Stimulated activated CD8-positive, alpha-beta memory T cell treated with anti-CD3 and anti-CD28 coated beads, Interleukin-4, amount 100 ng/mL, for 4 hours (primary cell): Measurements from ENCODE around the gene MTA3.

Experiments
- DNase-seq, 2 donors: peaks; one replicate each; pipeline ENCODE4 v3.0.0-alpha.2; 2020; ENCODE audit warnings: low read depth in 2 of 2, low spot score in 1 of 2

MTA3 gene

GRCh38 chr2:42781181-42781580 is 212.7 kb downstream of the MTA3 start:
- DNase-seq = no peak

- no peak for DNase-seq
These were observed 215.1 kb downstream of the MTA3 start for GRCh38 chr2:42783511-42783910.

DNA sequence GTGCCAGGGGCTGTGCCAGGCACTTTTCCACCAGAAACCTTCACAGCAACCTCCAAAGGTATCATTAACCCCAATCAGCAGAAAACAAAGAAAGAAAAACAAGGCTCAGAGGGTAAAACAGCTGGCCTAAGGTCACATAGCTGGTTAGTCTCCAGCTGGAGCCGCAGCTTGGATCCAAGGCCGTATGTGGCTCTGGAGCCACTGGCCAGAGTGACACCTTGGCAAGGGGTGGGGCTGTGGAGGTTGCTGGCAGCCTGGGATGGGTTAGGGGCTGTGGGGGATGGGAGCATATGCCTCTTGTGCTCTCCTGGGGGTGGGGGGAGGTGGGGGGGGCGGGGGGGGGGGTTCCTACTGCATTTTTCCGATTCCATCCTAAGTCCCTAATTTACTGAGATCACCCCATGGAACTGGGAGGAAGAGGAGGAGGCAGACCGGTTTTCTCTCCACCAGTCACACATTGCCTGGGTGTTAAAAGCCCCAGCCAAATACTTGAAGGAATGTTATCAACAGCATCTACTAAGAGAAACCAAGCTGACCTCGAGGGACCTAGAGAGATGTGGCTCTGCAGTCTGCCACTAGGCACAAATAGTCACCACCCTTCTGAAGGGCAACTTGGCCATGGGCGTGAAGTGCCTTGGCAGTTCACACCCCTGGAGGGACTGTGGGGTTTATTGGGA is 215.9 kb downstream of the MTA3 start:
- DNase-seq = no peak

DNA sequence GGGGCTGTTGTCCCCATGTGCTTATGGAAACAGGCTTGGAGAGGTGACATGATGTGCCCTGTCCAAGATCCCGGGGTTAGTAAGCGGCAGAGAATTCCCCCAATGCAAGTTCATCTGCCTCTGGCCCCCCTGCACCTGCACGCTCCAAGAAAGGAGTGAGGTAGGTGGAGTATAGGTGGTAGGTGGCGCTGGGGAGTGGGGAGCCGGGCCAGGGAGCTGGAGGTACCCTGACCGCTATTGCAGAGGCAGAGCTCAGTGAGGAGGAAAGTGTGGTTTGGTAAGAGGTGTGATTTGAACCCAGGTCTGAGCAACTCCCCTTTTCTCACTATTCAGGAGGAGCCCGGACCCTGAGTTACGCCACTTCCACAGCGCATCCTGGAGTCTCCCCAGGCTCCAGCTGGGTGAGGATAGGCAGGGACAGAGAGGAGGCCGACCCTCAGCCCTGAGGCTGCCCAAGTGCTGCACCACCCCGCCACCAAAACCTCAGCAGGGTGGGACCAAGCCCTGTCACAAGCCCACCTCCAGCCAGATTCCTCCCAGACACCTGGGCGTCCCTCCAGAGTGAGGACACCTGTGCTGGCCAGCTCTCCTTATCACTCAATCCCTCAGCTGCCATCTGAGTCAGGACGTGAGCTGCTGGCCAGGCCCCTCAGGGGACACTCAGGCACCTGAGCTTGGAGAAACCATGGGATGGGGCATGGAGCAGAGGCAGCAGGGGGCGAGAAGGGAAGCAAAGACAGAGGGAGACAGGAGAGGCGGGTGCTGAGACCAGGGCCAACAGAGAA is 218.3 kb downstream of the MTA3 start:
- no peak for DNase-seq

- DNase-seq = no peak
These were observed 219.0 kb downstream of the MTA3 start for GRCh38 chr2:42787424-42787787.

DNA sequence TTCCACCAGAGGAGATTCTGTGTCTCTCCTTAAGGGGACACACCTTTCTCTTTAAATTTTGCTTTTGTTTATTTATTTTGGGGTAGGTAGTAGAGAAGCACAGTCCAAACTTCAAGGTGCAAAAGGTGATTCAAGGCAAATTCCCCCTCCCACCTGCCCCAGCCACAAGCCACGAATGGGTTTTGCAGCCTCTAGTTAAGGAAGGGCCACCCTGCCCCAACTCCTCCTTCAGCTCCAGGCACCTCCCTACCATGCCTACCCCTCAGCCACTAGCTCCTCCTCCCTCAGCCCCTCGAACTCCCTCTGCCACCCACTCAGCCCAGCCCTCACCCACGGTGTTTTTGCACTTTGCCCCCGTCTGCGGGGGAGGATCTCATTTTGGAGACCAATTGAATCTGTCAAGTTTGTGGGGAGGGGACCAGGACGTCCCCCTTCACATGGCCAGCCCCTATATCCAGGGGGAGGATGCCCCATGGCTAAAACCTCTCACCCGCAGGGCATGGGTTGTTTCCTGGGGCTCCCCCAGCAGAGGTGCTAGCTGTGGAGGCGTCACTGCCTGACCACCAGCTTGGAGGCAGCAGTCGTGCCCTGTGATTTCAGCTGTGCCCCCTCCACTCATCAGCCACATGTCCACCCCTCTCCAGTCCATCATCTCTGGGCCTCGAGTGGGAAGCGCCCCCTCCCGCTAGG is 219.5 kb downstream of the MTA3 start:
- DNase-seq = no peak

- no peak for DNase-seq
These were observed 220.0 kb downstream of the MTA3 start for GRCh38 chr2:42788478-42788793.

GRCh38 chr2:42788882-42789281 is 220.4 kb downstream of the MTA3 start:
- DNase-seq = no peak

DNA sequence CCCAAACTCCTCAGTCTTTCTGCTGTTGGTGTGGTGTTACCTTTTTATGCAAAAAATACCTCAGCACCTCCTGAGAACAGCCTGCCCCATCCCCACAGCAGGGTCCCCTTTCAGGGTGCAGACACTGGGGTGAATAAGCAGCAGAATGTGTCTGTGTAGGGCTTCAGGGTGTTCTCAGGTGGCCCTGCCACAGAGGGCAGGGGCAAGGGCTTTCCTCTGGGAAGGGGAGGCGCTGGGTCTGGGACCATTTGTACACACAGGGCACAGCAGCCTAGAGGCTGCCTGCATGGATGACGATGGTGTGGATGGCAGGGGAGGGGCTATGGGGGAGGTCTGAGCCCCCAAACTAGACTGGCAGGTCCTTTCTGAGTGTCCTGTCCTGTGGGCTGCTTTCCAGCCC is 221.3 kb downstream of the MTA3 start:
- DNase-seq = no peak

DNA sequence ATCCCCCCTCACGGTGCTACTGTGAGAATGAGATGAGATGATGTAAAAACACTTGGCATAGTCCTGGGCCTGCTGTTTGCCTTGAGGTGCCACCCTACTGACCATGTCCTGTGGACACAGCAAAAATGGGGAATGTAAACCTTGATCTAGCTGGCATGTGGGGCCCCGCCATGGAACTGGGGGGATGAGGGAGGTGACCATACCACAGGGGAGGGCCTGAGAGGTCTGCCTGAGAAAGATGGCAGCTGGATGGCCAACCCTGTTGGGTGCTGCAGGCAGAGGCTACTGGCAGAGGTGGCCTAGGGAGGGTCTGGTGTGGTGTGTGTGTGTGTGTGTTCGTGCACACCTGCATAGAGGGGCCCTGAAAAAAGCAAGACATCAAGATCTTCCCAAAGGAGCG is 223.2 kb downstream of the MTA3 start:
- no peak for DNase-seq

- DNase-seq = no peak
These were observed 223.7 kb downstream of the MTA3 start for GRCh38 chr2:42792087-42792582.

DNA sequence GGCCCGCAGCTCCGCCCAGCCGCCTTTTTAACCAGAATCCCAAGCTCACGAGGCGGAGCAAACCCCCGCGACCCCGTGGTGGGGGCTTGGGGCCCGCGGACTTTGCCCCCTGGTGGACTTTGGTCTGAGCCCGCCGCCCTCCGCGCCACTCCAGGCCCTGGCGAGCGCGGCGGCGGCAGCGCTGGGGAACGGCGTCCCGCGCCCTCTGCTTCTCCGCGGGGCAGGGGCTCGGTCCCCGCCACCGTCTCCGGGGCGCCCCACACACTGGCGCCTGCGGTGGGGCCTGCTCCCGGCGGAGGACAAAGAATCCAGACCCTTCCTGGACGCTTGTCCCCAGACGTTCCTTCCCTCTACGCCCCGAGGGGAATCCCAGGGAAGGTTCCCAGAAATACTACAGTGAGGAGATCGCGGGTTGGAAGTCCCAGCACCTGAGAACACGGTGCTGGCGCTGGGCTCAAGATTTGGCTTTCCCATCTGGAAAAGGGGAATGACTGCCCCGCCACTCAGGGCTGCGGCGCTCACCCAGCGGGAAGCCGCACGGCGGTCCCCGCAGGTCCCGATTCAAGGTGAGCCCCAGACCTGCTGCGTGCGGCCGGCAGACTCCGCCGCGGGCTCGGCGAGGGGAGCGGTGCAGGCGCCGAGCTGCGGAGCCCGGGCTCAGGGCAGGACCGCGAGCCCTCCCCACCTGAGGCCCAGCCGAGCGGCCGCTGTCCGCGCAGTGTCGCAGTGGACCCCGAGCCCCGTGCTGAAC is 224.3 kb downstream of the MTA3 start, which contains the start of gene HAAO:
Gene HAAO (minus strand): TSS at position 1 of the 751 bp plus-strand sequence. CDS start 47 bp downstream, outside the sequence.
- DNase-seq = no peak

DNA sequence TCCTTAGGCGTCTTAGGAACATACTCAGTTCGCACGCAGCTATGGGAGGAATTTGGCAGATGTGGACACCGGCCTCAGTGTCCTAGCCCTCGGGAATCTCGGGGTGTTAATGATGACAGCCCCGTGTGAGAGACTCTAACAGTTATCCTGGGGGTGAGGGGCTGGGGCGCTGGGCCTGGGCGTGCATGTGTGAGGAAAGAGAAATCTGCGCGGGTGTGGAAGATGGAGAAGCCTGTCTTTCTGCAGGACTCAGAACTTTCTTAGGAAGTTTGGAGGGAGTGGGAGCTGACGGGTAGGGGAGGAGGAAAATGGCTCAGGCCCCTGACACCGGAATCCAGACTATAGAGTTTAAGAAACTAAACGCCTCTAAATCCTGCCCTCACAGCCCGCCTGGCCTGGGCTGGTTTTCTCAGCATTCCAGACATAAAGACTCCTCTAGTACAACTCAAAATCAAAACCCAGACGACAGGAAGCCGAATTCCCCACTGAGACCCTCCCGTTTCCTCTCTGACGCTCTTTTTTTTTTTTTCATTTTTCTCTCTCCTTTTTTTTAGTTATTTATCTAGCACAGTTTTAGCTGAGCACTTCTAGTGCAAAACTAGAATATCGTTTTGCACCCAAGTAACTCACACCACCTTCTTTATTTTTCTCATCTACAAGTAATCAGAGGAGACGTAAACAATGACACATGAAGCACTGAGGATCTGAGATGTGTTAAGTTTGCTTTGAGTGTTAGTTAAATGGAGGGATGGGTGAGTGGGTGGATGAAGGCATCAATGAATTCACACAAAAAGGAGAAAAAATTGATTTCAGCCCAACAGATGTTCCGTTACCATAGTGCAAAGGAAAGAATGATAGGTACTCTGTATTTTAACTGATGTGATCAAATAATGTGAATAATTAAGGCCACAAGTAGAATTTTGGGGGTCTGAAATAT is 225.2 kb downstream of the MTA3 start:
- DNase-seq = no peak

DNA sequence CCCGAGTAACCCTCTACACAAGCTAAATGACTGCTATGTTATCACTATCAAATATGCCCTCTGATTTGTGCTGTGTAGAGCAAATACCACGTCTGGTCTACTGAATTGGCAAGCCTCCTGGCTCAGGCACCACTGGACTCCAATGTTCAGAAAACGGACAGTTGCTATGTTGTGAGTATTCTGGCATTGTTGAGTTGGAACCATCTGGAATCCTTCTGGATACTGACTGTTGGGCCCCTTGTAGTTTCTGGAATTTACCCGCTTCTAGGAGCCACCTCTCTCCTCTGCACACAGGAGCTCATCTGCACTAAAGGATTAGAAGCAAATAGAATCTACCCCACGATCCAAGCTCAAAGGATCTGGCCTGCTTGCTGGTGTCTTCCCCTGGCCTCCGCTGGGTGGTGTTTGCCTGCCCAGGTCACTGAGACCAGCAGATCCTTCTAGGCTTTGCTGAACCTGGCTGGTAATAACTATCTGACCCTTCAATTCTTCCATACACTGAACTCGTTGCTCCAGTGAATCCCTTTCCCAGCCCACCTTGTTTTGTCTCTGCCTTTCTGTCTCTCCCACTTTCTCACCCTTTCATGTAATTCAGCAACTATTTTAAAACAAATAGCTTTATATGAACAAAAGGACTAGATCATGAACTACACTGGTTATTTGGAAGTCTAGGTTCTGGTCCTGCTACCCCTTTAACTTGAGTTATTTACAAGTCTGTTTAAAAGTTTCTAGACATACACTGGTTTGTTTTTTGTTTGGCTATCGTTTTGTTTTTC is 226.0 kb downstream of the MTA3 start:
- no peak for DNase-seq

GRCh38 chr2:42795275-42795674 is 226.8 kb downstream of the MTA3 start:
- no peak for DNase-seq

DNA sequence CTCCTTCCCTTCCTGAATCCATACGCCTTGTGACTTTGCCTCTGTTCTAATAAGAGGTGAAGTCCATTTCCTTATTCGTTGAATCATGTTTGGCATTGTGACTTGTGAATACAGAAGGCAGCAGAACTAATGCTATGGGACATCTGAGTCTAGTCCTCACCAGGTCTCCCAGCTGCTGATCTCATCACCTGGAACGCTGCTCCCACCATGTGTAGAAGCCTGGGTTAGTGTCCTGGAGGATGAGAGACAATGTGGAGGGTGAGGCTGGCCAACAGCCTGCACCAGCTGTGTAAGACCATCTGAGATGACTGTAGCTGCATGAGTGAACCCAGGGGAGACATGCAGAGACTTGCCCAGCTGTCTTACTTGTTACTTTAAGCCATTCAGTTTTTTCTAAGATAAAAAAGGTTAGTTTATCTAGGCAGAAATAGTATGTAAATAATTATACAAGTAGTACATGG is 227.4 kb downstream of the MTA3 start:
- no peak for DNase-seq

DNA sequence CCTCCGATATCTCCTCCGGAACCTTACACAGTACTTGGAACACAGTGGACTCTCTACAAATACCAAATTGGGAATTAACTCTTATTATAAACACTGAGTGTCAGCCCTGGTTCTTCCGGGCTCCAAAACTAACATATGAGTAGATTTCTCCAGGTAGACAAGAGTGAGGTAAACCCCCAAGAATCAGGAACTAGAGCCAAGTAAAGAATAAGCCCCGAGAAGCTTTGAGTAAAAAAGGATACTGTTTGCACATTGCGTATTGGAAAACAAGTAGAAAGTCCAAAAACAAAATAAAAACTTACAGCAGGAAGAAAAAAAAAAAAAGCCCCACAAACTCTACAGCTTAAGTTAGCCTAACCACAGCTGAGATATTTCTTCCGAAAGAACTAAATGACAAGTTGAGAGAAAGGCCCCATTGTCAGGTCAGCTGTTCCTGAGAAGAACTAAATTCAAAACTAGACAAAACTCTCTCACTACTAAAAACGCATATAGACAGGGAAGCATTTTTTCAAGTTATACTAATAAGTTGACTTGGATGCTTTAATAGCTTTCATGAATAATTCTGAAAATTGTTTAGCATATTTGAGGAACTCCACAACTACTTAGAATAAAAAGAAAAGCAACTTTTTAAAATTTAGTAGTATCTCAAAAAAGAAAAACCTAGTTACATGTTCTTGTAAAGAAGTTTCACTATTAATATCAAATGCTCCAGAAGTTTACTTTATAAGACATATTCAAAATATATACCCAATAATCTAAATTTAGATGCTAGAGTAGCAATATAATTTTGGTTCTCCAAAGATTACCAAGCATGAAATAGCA is 228.2 kb downstream of the MTA3 start:
- DNase-seq = no peak

DNA sequence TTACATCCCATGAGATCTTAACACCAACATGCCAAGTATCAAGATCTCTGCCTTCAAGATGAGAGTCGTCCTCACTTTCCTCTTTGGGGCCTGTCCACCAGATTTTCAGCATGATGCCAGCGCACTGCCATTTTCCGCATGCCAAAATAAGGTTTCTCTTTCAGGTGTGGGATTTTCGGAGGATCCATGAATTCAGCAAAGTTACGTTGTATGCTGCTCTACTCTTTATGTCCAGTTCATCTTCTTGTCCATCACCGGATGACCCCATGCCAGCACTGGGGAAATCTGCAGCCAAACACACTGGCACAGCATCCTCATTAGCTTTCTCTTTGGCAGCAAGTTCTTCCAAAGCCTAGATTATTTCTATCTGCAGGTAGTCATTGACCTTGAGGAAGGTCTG is 228.8 kb downstream of the MTA3 start:
- no peak for DNase-seq

DNA sequence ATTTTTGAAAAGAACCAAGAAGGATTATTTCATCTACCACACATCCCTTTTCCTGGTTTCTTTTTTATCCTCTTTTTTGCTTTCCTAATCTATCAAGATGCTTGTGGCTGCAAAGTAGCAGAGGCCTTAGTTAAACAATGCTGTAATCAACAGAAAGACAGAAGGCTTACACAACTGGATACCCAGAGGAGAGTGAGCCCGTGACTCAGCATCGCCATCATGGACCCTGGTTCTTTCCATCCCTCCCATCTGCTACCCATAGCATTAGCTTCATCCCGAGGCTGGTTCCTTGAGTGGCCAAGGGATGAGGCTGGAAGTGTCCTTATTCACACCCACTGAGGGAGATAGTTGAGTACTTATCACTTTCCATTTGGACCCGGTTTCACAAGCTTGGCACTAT is 231.4 kb downstream of the MTA3 start:
- no peak for DNase-seq
